PFSK-1 (cell line): ENCODE measurements around the gene DUS2.

ENCODE experiments used
- FOXP2 ChIP-seq: optimal IDR thresholded peaks from 2 replicates; pipeline ENCODE3; 2011; ENCODE audit warnings: borderline replicate concordance, control low read depth, inconsistent platforms; ENCODE audit not compliant: insufficient read depth; ENCODE audit errors: extremely low read length, extremely low read depth
- POLR2AphosphoS5 ChIP-seq: IDR thresholded peaks from 2 replicates; pipeline ENCODE4 v1.6.1; 2012; ENCODE audit warnings: low read depth, mild to moderate bottlenecking, control low read depth, low read length, moderate library complexity
- REST ChIP-seq, 2 experiments: IDR thresholded peaks; 2 replicates each; pipeline versions ENCODE4 v1.6.1 to v1.8.0; 2011 to 2012; ENCODE audit warnings: low read depth in 2 of 2, low read length in 2 of 2, control low read depth in 1 of 2, inconsistent platforms in 1 of 2, mild to moderate bottlenecking in 1 of 2, moderate library complexity in 1 of 2; ENCODE audit not compliant: insufficient read depth in 1 of 2
- SIN3A ChIP-seq: IDR thresholded peaks from 2 replicates; pipeline ENCODE4 v1.6.1; 2012; ENCODE audit warnings: mild to moderate bottlenecking, low read length, moderate library complexity, borderline replicate concordance; ENCODE audit not compliant: insufficient read depth
- TAF1 ChIP-seq: IDR thresholded peaks from 2 replicates; pipeline ENCODE4 v1.6.1; 2012; ENCODE audit warnings: low read length, control low read depth, borderline replicate concordance; ENCODE audit not compliant: insufficient read depth

The DUS2 gene

GRCh38 chr16:68071518-68071901 lies 48.4 kb downstream of the DUS2 start:
- no peak for TF ChIP-seq FOXP2
- no peak for TF ChIP-seq REST (IDR thresholded peaks at IDR 0.05; ENCODE audit: insufficient read depth in 1 of 2, low read depth in 2 of 2, low read length in 2 of 2)

- TF ChIP-seq REST (IDR thresholded peaks at IDR 0.05; ENCODE audit: insufficient read depth in 1 of 2, low read depth in 2 of 2, low read length in 2 of 2), result no peak
- TF ChIP-seq FOXP2, result no peak
- TF ChIP-seq SIN3A, result no peak
- TF ChIP-seq TAF1, result no peak
- no peak for TF ChIP-seq POLR2AphosphoS5
Observed at GRCh38 chr16:68072038-68072695, 49.1 kb downstream of the DUS2 start.

- no peak for TF ChIP-seq SIN3A
- TF ChIP-seq POLR2AphosphoS5, result no peak
- TF ChIP-seq FOXP2, result no peak
- no peak for TF ChIP-seq REST (IDR thresholded peaks at IDR 0.05; ENCODE audit: insufficient read depth in 1 of 2, low read depth in 2 of 2, low read length in 2 of 2)
- no peak for TF ChIP-seq TAF1
Observed at GRCh38 chr16:68073902-68074760, 51.0 kb downstream of the DUS2 start.

GRCh38 chr16:68074850-68075555 lies 51.9 kb downstream of the DUS2 start:
- TF ChIP-seq SIN3A (no peak), REST (IDR thresholded peaks at IDR 0.05; ENCODE audit: insufficient read depth in 1 of 2, low read depth in 2 of 2, low read length in 2 of 2) (no peak), TAF1 (no peak), FOXP2 (no peak), POLR2AphosphoS5 (no peak)
